ENCODE data around the gene FNTB. TPM values are rescaled to one million over a fixed set of nuclear protein-coding genes. Genes with fewer than 3 reads are reported as not detected.

FNTB gene
- total RNA-seq (ENCODE audit: unreplicated experiment) = 16.9 TPM
- long read RNA-seq, transcript FNTB-201 (12 exons, 2,834 nt) = major isoform, 7 of 9 reads
- long read RNA-seq, partial matches to known transcripts = 0 of 9 reads
- long read RNA-seq, other reads (novel, unspliced or antisense) = 2 of 9 reads

DNA sequence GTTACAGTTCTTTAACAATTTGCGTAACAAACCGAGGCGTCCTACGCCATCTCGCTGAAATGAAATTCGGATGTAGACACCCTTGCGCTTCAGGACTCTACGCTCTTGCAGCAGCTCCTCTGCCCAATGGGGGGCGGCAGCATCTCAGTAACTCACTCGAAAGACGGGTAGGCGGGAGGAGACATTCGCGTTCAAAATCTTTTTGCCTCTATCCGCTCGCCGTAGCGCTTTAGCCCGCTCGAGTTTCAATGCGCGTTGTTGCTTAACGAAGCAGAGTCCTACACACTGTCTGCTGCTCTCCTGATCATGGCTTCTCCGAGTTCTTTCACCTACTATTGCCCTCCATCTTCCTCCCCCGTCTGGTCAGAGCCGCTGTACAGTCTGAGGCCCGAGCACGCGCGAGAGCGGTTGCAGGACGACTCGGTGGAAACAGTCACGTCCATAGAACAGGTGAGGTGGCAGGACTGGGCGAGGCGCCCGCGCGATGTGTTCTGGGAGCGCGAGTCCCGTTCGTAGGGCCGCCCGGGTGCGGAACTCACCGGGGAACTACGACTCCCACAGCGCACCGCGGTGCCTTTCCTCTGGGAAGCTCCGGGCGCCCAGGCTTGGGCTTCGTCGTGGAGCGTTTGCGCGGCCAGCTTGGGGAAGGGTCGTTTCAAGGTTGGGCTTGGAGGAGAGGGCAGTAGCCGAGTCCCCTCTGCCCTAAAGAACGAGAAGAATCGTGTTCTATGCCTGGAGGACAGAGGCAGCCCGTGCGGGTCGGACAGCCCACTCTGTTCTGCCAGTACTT, at the start of gene FNTB:
TSS of gene FNTB (plus strand) at position 248 of the 790 bp plus-strand sequence. CDS start at position 307, 59 bp downstream.
- H3K36me3 Mint-ChIP-seq (ENCODE audit: low read depth, unreplicated experiment) = no peaks in the 10 kb centered on the region
- no peaks in the 10 kb centered on the region for H3K9me3 Mint-ChIP-seq (ENCODE audit: unreplicated experiment)
- DNase-seq (ENCODE audit: low spot score) = peak; percentile 90
- TF ChIP-seq CTCF (IDR thresholded peaks at IDR 0.05; ENCODE audit: unreplicated experiment) = peak; percentile 31
- H3K27ac Mint-ChIP-seq (ENCODE audit: unreplicated experiment) = peak within 1 kb of the TSS; percentile 90
- peak within 1 kb of the TSS; percentile 100 for H3K4me3 Mint-ChIP-seq (ENCODE audit: unreplicated experiment)
- H3K4me1 Mint-ChIP-seq (ENCODE audit: unreplicated experiment) = peaks cover 13% of the 10 kb centered on the region
- peaks cover 7% of the 10 kb centered on the region for H3K27me3 Mint-ChIP-seq (ENCODE audit: unreplicated experiment)

DNA sequence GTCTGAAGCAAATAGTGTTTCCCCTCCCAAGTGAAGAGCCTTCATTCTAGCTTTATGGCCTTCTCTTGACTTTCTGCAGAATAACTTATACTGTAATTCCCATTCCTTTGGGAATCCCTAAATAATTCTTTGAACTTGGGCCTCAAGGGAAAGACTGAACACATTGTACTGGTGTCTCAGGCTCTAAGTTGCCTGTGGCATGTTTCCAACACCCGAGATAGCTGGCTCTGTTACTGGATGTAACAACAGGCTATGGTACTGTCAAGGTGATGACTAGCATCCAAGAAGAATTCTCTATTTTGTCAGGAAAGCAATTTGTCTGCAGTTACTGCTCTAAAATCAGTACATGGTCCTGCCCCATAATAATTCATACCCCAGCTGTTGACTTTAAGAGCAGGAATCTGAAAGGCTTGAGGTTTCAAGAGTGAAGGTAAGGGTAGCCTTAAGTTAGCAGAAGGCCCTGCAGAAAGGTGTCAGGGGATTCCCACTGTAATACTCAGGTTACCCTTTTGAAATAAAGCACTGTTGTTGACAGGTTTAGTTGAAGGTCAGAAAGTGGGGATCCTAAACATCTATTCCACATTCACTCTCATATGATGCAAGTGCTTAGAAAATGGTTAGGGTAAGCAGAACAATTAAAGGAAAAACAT, 49.4 kb upstream of the FNTB start:
- Mint-ChIP-seq H3K4me3 (ENCODE audit: unreplicated experiment) (no peak overlapping the region), H3K9me3 (ENCODE audit: unreplicated experiment) (no peaks in the 10 kb centered on the region), H3K27ac (ENCODE audit: unreplicated experiment) (no peak overlapping the region), H3K4me1 (ENCODE audit: unreplicated experiment) (peaks cover 14% of the 10 kb centered on the region), H3K27me3 (ENCODE audit: unreplicated experiment) (peaks cover 6% of the 10 kb centered on the region), H3K36me3 (ENCODE audit: low read depth, unreplicated experiment) (peaks cover 12% of the 10 kb centered on the region)
- no peak for DNase-seq (ENCODE audit: low spot score)
- TF ChIP-seq CTCF (IDR thresholded peaks at IDR 0.05; ENCODE audit: unreplicated experiment) = no peak

DNA sequence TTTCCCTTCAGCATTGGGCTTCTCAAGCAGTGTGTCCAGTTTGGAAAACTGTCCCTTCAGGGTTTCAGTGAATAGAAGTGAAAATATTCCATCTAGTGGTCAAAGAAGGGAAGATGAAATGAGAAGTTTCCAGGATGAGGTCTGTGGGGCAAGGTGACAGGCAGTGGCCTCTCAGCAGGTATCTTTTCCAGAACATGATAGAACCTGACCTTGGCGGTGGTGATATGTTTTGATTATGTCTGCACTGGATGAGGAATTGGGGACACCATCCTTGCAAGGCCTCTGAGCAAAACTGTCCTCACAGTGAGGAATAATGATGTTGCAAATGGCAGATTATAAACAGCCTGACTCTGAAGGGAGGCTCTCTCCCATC, 48.9 kb upstream of the FNTB start:
- Mint-ChIP-seq H3K4me3 (ENCODE audit: unreplicated experiment) (no peak overlapping the region), H3K36me3 (ENCODE audit: low read depth, unreplicated experiment) (peaks cover 10% of the 10 kb centered on the region), H3K4me1 (ENCODE audit: unreplicated experiment) (peaks cover 14% of the 10 kb centered on the region), H3K27me3 (ENCODE audit: unreplicated experiment) (peaks cover 6% of the 10 kb centered on the region), H3K27ac (ENCODE audit: unreplicated experiment) (no peak overlapping the region), H3K9me3 (ENCODE audit: unreplicated experiment) (no peaks in the 10 kb centered on the region)
- DNase-seq (ENCODE audit: low spot score) = no peak
- TF ChIP-seq CTCF (IDR thresholded peaks at IDR 0.05; ENCODE audit: unreplicated experiment) = no peak

DNA sequence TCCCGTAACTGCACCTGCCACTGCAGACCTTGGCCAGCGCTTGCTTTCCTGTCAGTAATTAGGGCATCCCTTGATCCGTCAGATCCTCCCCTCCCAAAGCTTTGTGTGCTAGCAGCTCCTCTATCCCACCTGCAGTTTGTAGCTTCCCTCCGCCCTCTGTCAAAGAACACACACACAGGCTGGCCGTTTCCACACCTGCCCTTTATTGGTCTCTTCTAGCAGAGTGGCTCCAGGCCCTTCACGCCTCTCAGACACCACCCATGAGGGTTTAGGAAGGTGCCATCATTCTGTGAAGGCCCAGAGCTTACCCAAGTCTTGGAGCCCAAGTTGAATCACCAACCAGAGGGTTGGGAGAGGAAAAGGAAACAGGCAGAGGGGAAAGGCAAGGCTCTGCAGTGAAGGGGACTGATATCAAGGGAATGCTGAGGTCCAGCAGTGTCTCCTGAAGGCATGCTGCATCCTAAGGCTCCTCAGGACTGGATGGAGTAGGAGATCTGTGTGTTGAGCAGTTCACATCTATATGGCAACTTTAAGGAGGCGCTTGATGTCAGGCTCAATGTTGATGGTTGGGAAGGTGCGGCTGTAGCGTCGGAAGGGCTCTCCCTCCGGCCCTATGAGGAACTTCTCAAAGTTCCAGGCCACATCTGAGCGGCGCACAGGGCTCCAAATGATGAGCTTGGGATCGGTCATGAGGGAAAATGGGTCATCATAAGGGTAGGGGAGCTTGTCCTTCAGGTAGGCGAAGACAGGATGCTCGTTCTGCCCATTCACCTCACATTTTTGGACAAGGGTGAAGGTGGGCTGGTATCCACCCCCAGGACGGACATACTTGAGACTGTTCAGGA, 47.5 kb upstream of the FNTB start:
- Mint-ChIP-seq H3K36me3 (ENCODE audit: low read depth, unreplicated experiment) (peaks cover 9% of the 10 kb centered on the region), H3K27ac (ENCODE audit: unreplicated experiment) (no peak overlapping the region), H3K4me1 (ENCODE audit: unreplicated experiment) (peaks cover 16% of the 10 kb centered on the region), H3K9me3 (ENCODE audit: unreplicated experiment) (no peaks in the 10 kb centered on the region), H3K27me3 (ENCODE audit: unreplicated experiment) (peaks cover 6% of the 10 kb centered on the region), H3K4me3 (ENCODE audit: unreplicated experiment) (no peak overlapping the region)
- no peak for DNase-seq (ENCODE audit: low spot score)
- no peak for TF ChIP-seq CTCF (IDR thresholded peaks at IDR 0.05; ENCODE audit: unreplicated experiment)

Measured in endothelial cell (in vitro differentiated cells).